ENCODE data around the gene RIMKLB.

Gene RIMKLB

DNA sequence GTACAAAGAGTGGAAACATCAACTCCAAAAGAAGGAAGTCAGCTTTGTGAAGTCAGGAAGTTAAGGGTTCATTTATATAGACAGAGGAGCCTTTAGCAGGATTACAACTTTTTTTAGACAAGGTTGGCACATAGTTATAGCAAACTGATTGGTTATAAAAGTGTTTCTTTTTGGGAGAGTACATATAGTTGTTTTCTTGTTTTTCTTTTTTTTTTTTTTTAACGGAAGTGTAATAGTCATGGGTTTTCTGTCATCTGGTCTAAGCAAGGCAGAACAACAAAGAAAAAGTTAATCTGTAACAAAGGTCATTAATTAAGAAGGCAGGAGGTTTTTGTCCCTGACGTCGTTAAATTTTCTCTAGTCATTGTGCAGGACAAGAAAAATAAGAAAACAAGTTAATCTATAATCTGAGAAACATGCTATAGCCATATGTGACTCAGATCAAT is 22.2 kb upstream of the RIMKLB start:
- Histone ChIP-seq H2AFZ (ENCODE audit: low read depth) (no peak overlapping the region), H3K27me3 (ENCODE audit: insufficient read depth, low read depth) (no peaks in the 10 kb centered on the region), H3K4me3 (IDR thresholded peaks at IDR 0.05; ENCODE audit: insufficient read depth, low read depth, low read length) (no peak overlapping the region), H3K79me2 (ENCODE audit: insufficient read depth, low read depth) (no peaks in the 10 kb centered on the region), H3K4me2 (no peak overlapping the region), H3K36me3 (ENCODE audit: insufficient read depth) (no peaks in the 10 kb centered on the region), H3K4me1 (ENCODE audit: low read depth, poor library complexity, severe bottlenecking) (no peaks in the 10 kb centered on the region), H3K9ac (no peak overlapping the region), H4K20me1 (ENCODE audit: insufficient read depth) (no peaks in the 10 kb centered on the region), H3K27ac (no peak overlapping the region)
- TF ChIP-seq, protein P1, sequence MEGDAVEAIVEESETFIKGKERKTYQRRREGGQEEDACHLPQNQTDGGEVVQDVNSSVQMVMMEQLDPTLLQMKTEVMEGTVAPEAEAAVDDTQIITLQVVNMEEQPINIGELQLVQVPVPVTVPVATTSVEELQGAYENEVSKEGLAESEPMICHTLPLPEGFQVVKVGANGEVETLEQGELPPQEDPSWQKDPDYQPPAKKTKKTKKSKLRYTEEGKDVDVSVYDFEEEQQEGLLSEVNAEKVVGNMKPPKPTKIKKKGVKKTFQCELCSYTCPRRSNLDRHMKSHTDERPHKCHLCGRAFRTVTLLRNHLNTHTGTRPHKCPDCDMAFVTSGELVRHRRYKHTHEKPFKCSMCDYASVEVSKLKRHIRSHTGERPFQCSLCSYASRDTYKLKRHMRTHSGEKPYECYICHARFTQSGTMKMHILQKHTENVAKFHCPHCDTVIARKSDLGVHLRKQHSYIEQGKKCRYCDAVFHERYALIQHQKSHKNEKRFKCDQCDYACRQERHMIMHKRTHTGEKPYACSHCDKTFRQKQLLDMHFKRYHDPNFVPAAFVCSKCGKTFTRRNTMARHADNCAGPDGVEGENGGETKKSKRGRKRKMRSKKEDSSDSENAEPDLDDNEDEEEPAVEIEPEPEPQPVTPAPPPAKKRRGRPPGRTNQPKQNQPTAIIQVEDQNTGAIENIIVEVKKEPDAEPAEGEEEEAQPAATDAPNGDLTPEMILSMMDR (conservative IDR thresholded peaks at IDR 0.05; ENCODE audit: low read depth, low read length) = no peak

DNA sequence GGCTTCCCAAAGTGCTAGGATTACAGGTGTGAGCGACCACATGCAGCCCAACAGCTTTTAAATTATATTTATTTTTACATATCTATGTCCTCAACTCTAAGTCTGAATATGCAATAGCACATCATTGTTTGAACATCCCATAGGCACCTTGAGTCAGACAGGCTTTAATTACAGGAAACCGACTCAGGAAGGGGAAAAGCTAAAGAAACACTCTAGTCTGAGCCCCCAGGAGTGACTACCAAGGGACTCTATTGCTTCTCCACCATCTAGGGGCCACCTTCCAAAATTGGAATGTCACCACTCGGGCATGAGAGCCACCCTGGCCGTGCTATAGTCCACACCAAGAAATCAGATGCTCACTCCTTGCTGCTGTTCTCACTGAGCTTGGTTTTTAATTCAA is 21.1 kb upstream of the RIMKLB start:
- Histone ChIP-seq H3K4me1 (ENCODE audit: low read depth, poor library complexity, severe bottlenecking) (no peaks in the 10 kb centered on the region), H3K79me2 (ENCODE audit: insufficient read depth, low read depth) (no peaks in the 10 kb centered on the region), H3K4me2 (no peak overlapping the region), H2AFZ (ENCODE audit: low read depth) (no peak overlapping the region), H3K9ac (no peak overlapping the region), H3K36me3 (ENCODE audit: insufficient read depth) (no peaks in the 10 kb centered on the region), H3K27me3 (ENCODE audit: insufficient read depth, low read depth) (no peaks in the 10 kb centered on the region), H3K27ac (no peak overlapping the region), H4K20me1 (ENCODE audit: insufficient read depth) (no peaks in the 10 kb centered on the region), H3K4me3 (IDR thresholded peaks at IDR 0.05; ENCODE audit: insufficient read depth, low read depth, low read length) (no peak overlapping the region)
- TF ChIP-seq, protein P1 (conservative IDR thresholded peaks at IDR 0.05; ENCODE audit: low read depth, low read length) = no peak

DNA sequence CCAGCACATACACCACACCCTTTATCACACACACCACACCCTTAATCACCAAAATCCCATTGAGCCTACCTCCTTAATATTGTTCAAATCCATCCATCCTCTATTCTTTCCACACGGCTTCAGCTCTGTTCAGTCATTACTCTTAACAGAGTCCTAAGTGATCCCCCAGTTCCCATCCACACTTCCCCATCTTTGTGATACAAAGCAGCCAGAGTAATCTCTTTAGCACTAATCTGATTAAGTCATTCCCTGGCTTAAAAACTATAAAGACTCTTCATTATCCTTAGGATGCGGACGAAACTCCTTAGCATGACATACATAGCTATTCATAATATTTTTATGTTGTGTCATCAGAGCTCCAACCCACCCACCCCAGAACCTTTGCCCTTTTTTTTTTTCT is 20.4 kb upstream of the RIMKLB start:
- TF ChIP-seq, protein P1 (conservative IDR thresholded peaks at IDR 0.05; ENCODE audit: low read depth, low read length) = no peak
- Histone ChIP-seq H3K4me1 (ENCODE audit: low read depth, poor library complexity, severe bottlenecking) (no peaks in the 10 kb centered on the region), H4K20me1 (ENCODE audit: insufficient read depth) (no peaks in the 10 kb centered on the region), H3K9ac (no peak overlapping the region), H2AFZ (ENCODE audit: low read depth) (no peak overlapping the region), H3K4me3 (IDR thresholded peaks at IDR 0.05; ENCODE audit: insufficient read depth, low read depth, low read length) (no peak overlapping the region), H3K79me2 (ENCODE audit: insufficient read depth, low read depth) (no peaks in the 10 kb centered on the region), H3K27me3 (ENCODE audit: insufficient read depth, low read depth) (no peaks in the 10 kb centered on the region), H3K36me3 (ENCODE audit: insufficient read depth) (no peaks in the 10 kb centered on the region), H3K27ac (no peak overlapping the region), H3K4me2 (no peak overlapping the region)

DNA sequence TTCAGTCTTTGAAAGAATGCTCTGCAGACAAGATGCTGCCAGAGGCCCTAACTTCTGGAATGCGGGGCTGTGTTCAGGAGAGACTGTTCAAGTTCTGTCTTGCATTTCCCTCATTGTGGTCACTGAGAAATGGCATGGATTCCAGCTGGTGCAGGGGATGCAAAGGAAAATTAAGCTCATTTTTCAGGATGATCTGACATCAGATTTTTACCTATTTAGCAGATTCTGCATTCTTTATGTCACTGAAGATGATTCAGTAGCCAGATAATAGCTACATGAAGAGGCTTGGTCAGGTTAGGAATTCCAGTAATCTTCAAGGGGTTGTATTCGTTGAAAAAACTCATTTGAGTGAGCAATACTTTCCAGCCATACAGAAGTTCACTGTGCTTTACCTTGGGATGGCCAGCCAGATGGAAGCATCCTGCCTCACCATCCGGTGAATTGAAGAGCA is 19.1 kb upstream of the RIMKLB start:
- TF ChIP-seq, protein P1 (conservative IDR thresholded peaks at IDR 0.05; ENCODE audit: low read depth, low read length) = no peak
- Histone ChIP-seq H3K27me3 (ENCODE audit: insufficient read depth, low read depth) (no peaks in the 10 kb centered on the region), H4K20me1 (ENCODE audit: insufficient read depth) (no peaks in the 10 kb centered on the region), H3K9ac (no peak overlapping the region), H3K4me1 (ENCODE audit: low read depth, poor library complexity, severe bottlenecking) (no peaks in the 10 kb centered on the region), H3K36me3 (ENCODE audit: insufficient read depth) (no peaks in the 10 kb centered on the region), H3K4me2 (no peak overlapping the region), H3K4me3 (IDR thresholded peaks at IDR 0.05; ENCODE audit: insufficient read depth, low read depth, low read length) (no peak overlapping the region), H3K79me2 (ENCODE audit: insufficient read depth, low read depth) (no peaks in the 10 kb centered on the region), H3K27ac (no peak overlapping the region), H2AFZ (ENCODE audit: low read depth) (no peak overlapping the region)
